ENCODE results near the gene C10orf67. TPM values are rescaled to one million over a fixed set of nuclear protein-coding genes. Genes with fewer than 3 reads are reported as not detected.

Gene C10orf67
- total and polyA plus RNA-seq, 2 experiments from 2014 or later, result 0.16 TPM; not detected in 1

GRCh38 chr10:23238015-23238414 lies 106.6 kb downstream of the C10orf67 start (continued):
- TF ChIP-seq REST (IDR thresholded peaks at IDR 0.05; ENCODE audit: unreplicated experiment), result no peak
- TF ChIP-seq ZNF331 (CRISPR knock-in tag; IDR thresholded peaks at IDR 0.05; ENCODE audit: low read depth), result no peak
- TF ChIP-seq EZH2 (IDR thresholded peaks at IDR 0.05; ENCODE audit: low read depth, unreplicated experiment), result no peak
- TF ChIP-seq ZNF462 (CRISPR knock-in tag; IDR thresholded peaks at IDR 0.05), result no peak

- Histone ChIP-seq H3K27ac (ENCODE audit: low read depth) (no peak overlapping the region), H3K36me3 (ENCODE audit: insufficient read depth) (no peaks in the 10 kb centered on the region), H3K4me2 (no peak overlapping the region), H3K79me2 (replicated peaks; ENCODE audit: insufficient read depth) (no peaks in the 10 kb centered on the region), H3F3A (replicated peaks; ENCODE audit: low read depth) (no peaks in the 10 kb centered on the region), H2AFZ (no peak overlapping the region), H3K27me3 (ENCODE audit: insufficient read depth) (no peaks in the 10 kb centered on the region), H3K4me1 (ENCODE audit: insufficient read depth) (no peaks in the 10 kb centered on the region), H3K4me3 (no peak overlapping the region), H3K9me2 (ENCODE audit: insufficient read depth) (no peaks in the 10 kb centered on the region), H4K20me1 (replicated peaks; ENCODE audit: insufficient read depth) (no peaks in the 10 kb centered on the region)
- H3K9me3 Mint-ChIP-seq, result 0 out of 3 replicates have a peak, but pooled peaks cover 2% of the 10 kb centered on the region
- H3K27ac Mint-ChIP-seq, result no peak overlapping the region
- no peak for DNase-seq (ENCODE audit: low spot score)
- H3K4me3 Mint-ChIP-seq, result no peak overlapping the region
- no peaks in the 10 kb centered on the region for H3K36me3 Mint-ChIP-seq (ENCODE audit: low read depth)
- H3K27me3 Mint-ChIP-seq (ENCODE audit: insufficient read depth, low read depth, poor library complexity), result no peaks in the 10 kb centered on the region
- no peaks in the 10 kb centered on the region for H3K4me1 Mint-ChIP-seq
- ATAC-seq, result no peak
- no peak for TF ChIP-seq CREB1 (CRISPR knock-in tag; IDR thresholded peaks at IDR 0.05; ENCODE audit: low read depth)
- no peak for TF ChIP-seq POLR2AphosphoS5 (IDR thresholded peaks at IDR 0.05; ENCODE audit: low read depth)
- TF ChIP-seq CTCF (conservative IDR thresholded peaks at IDR 0.05; ENCODE audit: low read depth in 2 of 2), result no peak
- no peak for TF ChIP-seq ETS1 (IDR thresholded peaks at IDR 0.05)
- TF ChIP-seq EZH2phosphoT487 (IDR thresholded peaks at IDR 0.05; ENCODE audit: unreplicated experiment), result no peak
- TF ChIP-seq JUNB (IDR thresholded peaks at IDR 0.05; ENCODE audit: unreplicated experiment), result no peak
- no peak for TF ChIP-seq ZNF114 (CRISPR knock-in tag; IDR thresholded peaks at IDR 0.05)
- TF ChIP-seq EZH2 (IDR thresholded peaks at IDR 0.05; ENCODE audit: low read depth, unreplicated experiment), result no peak
- no peak for TF ChIP-seq ZNF331 (CRISPR knock-in tag; IDR thresholded peaks at IDR 0.05; ENCODE audit: low read depth)
- no peak for TF ChIP-seq STAT1 (IDR thresholded peaks at IDR 0.05; ENCODE audit: unreplicated experiment)
These were observed 114.0 kb downstream of the C10orf67 start for GRCh38 chr10:23230582-23230981.
